HG03196 (cell line): ENCODE results near the gene FAM72A.
"Not testable (repeated sequence)": the region's sequence is repeated elsewhere in the genome, so short reads cannot be mapped to it uniquely, and the experiment has no call there.

Experiments
- ATAC-seq: cut with Tn5 transposase; IDR thresholded peaks from one replicate; pipeline ENCODE4 v1.9.1; 2021; ENCODE audit not compliant: unreplicated experiment

FAM72A gene

GRCh38 chr1:206169794-206170193 lies 32.8 kb downstream of the FAM72A start:
- ATAC-seq, result not testable (repeated sequence)

- ATAC-seq, result not testable (repeated sequence)
Observed at GRCh38 chr1:206167350-206168029, 35.1 kb downstream of the FAM72A start.

GRCh38 chr1:206145771-206146290 lies 56.8 kb downstream of the FAM72A start:
- ATAC-seq, result no peak

- no peak for ATAC-seq
Observed at GRCh38 chr1:206144605-206145004, 58.0 kb downstream of the FAM72A start.

- ATAC-seq, result no peak
Observed at GRCh38 chr1:206143537-206144172, 59.0 kb downstream of the FAM72A start.

- no peak for ATAC-seq
Observed at GRCh38 chr1:206142770-206143169, 59.9 kb downstream of the FAM72A start.

- ATAC-seq, result no peak
Observed at GRCh38 chr1:206142011-206142410, 60.6 kb downstream of the FAM72A start.

GRCh38 chr1:206136241-206136640 lies 66.4 kb downstream of the FAM72A start:
- no peak for ATAC-seq
